Activated CD8-positive, alpha-beta memory T cell treated with anti-CD3 and anti-CD28 coated beads, Interleukin-2, amount 50 U/mL, for 24 hours (primary cell): ENCODE data around the gene HRH2.
"Not testable (repeated sequence)": the region's sequence is repeated elsewhere in the genome, so short reads cannot be mapped to it uniquely, and the experiment has no call there.

Source experiments
- DNase-seq: peaks from one replicate; pipeline ENCODE4 v3.0.0-alpha.2; 2020; ENCODE audit errors: extremely low read depth

HRH2 gene

DNA sequence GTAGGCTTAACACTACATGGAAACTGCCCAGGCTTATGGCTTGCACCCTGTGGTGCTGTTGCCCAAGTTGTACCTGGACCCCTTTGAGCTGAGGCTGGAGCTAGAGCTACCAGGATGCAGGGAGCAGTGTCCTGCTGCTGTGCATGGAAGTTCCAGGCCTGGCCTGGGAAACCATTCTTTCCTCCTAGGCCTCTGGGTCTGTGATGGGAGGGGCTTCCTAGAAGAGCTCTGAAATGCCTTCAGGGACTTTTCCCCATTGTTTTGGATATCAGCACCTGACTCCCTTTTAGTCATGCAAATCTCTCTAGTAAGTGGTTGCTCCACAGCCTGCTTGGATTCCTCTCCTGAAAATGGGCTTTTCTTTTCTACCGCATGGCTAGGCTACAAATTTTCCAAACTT lies 7.9 kb upstream of the HRH2 start:
- no peak for DNase-seq

DNA sequence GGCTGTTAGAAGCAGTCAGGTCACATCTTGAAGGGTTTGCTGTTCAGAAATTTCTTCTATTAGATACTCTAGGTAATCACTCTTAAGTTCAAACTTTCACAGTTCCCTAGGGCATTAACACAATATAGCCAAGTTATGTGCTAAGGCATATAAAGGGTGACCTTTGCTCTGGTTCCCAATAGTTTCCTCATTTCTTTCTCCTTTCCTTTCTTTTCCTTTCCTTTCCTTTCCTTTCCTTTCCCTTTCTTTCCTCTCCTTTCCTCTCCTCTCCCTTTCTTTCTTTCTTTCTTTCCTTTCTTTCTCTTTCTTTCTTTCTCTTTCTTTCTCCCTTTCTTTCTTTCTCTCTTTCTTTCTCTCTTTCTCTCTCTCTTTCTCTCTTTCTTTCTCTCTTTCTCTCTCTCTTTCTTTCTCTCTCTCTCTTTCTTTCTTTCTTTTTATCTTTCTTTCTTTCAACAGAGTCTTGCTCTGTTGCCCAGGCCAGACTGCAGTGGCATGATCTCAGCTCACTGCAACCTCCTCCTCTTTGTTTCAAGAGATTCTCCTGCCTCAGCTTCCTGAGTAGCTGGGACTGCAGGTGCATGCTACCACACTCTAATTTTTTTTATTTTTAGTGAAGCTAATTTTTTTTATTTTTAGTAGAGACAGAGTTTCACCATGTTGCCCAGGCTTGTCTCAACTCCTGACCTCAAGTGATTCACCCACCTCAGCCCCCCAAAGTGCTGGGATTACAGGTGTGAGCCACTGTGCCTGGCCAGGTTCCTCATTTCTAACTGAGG lies 7.3 kb upstream of the HRH2 start:
- not testable (repeated sequence) for DNase-seq

DNA sequence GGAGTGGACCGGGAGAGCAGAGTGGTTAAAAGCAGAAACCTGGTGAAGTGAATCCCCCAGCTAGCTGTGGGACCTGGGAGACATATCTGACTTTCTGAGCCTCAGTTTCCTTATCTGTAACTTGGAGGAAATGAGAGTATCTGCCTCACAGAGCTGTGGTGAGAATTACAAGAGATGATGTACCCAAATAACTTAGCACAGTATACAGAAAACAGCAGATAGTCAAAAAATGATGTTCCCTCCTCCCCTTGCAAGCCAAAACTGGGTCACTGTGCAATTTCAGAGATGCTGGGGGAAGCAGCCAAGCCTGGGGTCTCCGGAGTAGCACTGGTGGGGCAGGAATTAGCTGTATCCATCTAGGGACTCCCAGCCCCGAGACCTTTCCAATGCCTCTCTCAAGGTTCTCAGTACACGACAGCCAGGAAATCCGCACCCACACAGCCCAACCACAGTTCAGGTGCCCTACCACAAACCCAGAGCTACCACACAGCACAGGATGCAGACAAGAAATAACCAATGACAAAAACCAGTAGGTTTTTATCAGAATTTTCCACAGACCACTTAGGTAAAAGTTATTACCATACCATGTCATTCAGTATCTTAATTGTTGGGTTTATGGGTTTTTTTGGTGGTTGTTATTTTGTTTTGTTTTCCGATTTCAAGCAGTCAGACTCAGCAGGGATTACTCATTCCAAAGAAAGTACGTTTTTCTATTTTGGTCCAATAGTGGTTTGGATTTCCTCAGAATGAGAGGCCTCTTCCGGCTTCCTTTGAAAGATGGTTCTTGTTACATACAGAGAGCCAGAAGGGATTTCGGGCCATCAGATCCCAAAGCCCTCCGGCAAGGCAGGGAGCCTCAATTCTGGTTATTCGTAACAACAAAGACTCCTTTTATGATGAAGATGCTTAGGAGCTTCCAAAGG lies 4.9 kb upstream of the HRH2 start:
- DNase-seq, result peak; percentile 68

GRCh38 chr5:175653763-175654162 lies 4.1 kb upstream of the HRH2 start:
- DNase-seq, result no peak

DNA sequence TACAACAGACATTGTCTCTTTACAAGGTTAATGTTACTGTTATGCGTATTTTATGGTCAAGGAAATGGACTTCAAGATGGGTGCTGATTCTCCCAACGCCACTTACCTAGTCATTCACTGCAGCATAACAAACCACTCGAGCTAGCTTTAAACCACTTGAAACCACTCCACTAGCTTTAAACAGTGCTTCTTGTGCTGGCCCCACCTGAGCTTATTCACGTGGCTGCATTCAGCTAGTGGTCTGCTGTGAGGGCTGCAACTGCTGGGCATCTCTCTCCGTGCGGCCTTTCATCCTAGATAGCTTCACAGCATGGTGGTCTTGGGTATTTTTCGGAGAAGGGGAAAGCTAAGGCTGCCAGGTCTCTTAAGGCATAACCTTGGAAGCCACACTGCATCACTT lies 3.5 kb upstream of the HRH2 start:
- DNase-seq, result no peak

GRCh38 chr5:175654807-175655206 lies 3.1 kb upstream of the HRH2 start:
- DNase-seq, result no peak

- DNase-seq, result no peak
Measured at GRCh38 chr5:175655411-175655810, 2.5 kb upstream of the HRH2 start.

DNA sequence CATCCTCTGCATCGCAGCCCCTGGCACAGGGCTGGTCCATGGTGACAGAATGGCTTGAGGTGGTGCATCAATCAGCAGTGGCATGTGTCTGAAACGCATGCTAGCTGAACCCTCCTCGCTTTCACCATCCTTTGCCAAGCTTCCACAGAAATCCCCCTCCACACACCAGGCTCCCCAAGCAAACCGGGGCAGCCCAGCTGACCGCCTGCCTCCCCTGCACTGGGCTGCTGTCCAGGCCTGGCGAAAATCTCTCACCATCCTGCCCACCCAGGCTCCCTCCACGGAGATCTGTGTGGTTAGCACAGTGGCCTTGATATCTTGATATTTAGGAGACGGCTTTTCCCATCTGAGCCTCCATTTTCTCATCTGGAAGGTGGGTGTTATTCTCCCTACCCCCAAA lies 905 bp upstream of the HRH2 start:
- no peak for DNase-seq

GRCh38 chr5:175658299-175659145 lies 651 bp downstream of the HRH2 start:
- DNase-seq, result no peak

GRCh38 chr5:175659546-175660253 lies 1.8 kb downstream of the HRH2 start:
- no peak for DNase-seq

DNA sequence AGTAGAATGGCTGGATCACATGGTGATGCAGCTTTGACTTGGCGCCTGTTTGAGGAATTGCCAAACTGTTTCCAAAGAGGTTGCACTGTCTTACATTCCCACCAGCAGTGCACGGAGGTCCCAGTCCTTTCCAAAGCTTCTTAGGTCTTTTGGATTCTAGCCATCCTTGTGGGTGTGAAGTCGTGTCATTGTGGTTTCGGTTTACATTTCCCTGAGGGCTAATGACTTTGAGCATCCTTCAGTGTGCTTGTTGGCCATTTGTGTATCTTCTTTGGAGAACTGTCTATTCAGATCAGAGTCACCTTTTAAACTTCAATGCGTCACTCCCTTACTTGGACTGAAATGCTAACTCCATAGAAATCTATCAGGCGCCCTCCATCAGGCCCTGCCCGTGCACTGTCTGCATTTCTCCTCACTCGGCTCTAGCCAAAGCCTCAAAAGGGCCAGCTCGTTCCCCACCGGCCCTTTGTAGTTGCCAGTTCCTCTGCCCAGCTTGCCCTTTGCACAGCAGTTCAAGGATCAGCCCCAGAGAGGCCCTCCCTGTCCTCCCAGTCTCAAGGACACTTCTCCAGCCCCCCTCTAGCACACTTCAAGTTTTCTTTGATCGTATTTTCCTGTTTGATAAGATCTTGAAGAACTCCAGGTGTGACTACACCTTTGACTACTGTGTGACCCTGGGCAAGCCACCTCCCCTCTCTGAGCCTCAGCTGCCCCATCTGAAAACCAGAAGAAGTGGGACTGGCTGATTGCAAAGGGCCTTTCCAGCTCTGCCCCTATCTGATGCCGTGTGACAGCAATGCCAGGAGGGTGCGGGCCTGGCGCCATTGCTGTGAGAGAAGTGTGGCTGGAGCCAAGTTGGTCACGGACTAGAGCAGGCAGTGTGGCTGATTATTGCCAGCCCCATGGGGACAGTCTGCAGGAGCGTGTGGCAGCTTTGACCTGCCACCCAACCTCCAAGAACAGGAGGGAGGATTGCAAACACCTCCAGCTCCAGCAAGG lies 5.6 kb downstream of the HRH2 start:
- no peak for DNase-seq

GRCh38 chr5:175664723-175665122 lies 6.9 kb downstream of the HRH2 start:
- DNase-seq, result no peak

DNA sequence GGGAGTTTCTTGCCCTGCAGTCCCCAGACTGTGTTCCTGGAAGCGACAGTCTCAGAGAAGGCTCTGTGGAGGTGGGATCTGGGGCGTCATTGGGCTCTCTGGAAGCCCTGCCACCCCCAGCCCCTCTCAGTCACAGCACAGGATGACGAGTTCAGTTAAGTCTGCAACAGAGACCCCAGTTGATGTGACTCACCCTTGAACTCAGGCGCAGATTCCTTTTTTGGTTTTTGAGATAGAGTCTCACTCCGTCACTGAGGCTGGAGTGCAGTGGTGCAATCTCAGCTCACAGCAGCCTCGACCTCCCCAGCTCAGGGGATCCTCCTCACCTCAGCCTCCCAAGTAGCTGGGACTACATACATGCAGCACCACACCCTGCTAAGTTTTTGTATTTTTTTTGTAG lies 8.3 kb downstream of the HRH2 start:
- DNase-seq, result no peak

GRCh38 chr5:175668006-175668405 lies 10.1 kb downstream of the HRH2 start:
- no peak for DNase-seq

DNA sequence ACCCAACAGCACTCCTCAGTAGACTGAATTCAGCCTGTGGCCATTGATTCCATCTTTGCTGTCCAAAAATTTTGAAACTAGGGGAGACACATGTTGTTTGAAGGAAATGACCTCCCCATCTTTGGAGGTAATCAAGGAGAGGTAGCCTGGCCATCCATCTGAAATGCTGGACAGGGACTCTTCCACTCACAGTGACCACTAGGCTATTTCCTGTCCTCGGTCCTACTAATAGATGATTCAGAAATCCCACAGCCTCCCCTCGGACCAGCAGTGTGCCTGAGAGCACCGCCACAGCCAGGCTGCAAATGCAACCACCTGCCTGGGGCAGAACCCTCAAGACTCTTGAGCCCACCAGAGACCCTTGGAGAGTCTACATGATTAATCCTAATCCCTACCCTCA lies 12.5 kb downstream of the HRH2 start:
- DNase-seq, result no peak

GRCh38 chr5:175671013-175671412 lies 13.1 kb downstream of the HRH2 start:
- no peak for DNase-seq

- DNase-seq, result no peak
Measured at GRCh38 chr5:175672976-175673648, 15.2 kb downstream of the HRH2 start.

DNA sequence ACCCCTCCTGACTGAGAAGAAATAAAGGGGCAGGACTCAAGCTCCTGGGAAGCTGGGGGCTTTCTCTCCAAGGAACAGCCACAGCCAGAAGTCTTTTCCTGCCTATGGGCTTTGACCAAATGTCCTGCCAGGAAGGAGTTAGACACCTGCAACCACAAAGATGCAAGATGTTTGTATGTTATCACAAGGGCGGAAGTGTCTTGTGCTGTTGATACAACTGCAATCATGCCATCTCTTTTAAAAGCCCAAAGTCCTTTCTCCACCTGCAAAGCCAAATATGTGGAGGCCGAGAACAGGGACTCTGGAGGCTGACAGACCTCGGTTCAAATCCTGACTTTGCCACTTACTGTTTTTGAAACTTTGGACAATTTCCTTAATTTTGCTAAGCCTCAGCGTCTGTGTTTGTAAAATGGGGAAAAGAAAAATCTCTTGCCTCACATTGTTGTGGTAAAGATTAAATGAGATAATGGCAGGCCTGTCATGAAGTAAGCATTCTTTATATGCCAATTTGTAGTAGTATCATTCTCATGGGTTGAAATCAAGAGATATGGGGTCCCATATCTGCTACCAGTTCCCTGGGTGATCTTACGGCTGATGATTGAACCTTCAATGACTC lies 17.0 kb downstream of the HRH2 start:
- no peak for DNase-seq

GRCh38 chr5:175675873-175676272 lies 18.0 kb downstream of the HRH2 start:
- DNase-seq, result no peak
